Measurements from ENCODE around the gene DOCK1.

The DOCK1 gene

GRCh38 chr10:126955396-126955795, 50.2 kb downstream of the DOCK1 start:
- DNase-seq, result no peak

DNA sequence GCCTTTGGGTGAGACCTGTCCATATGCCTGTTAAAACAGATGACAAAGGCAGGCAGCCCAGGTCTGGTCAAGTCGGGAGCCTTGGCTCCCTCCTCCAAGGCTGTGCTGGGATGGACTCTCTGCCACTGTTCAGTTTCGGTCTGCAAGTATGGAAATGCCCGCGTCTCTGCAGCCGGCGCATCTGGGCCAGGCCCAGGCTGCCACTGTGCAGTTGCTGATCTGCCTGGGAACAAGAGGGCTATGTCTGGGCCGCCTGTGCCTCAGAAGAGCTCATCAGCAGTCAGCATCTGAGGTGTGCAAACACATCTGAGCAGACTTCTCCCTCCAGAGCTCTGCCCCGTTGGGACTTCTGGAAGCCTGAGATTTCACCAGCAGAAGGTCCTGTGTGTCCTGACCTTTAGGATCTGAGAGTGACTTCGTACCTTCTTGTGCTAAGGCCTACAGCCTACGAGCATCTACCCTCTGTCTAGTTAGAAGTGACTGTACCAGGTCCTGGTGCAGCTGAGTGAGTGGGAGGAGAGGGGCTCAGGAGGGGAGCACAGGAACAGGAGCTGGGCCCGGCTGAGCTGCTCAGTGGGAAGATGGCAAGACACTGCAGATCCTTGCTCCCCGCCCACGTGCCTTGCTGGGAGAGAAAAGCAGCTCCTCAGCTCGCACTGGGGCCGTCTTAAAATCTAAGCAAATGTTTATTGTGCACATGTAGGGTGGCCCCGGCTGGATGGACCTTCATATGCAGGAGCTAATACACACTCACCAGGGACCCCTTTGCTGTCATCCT, 50.9 kb downstream of the DOCK1 start:
- no peak for DNase-seq

DNA sequence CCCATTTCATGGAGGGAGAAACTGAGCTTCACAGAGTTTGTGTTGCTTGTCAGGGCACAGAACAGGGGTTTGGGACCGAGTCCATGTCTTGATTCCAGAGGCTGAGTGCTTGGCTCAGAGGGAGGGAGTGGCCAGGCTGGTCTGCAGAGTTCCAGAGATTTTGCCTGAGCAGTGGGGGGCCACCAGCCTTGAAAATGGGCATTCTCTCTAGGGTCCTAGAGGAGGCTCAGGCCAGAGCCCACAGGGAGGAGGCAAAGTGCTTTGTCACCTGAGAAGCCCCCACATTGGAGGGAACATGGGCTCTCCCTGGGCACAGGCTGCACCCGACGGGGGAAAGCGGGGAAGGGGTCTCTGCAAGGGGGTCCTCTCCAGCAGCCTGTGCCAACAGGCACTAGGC, 51.5 kb downstream of the DOCK1 start:
- no peak for DNase-seq

DNA sequence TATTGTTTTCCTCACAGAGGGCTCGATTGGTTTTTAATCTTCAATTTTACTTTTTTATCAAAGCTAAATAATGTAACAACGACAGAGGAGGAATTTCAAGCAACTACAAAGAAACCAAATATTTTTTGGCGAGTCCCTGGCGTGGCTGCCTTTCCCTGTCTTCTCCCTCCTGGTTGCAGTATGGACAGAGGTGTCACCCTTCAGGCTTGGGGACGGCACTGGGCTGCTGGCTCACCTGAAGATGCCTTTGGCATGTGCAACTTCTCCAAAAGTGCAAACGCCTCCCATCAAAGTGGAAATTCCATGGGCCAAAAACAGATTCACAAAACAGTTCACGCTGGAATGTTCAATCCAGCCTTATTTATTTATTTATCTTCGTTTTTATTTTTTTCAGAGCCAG, 51.9 kb downstream of the DOCK1 start:
- no peak for DNase-seq

GRCh38 chr10:126959431-126959830, 54.2 kb downstream of the DOCK1 start:
- no peak for DNase-seq

DNA sequence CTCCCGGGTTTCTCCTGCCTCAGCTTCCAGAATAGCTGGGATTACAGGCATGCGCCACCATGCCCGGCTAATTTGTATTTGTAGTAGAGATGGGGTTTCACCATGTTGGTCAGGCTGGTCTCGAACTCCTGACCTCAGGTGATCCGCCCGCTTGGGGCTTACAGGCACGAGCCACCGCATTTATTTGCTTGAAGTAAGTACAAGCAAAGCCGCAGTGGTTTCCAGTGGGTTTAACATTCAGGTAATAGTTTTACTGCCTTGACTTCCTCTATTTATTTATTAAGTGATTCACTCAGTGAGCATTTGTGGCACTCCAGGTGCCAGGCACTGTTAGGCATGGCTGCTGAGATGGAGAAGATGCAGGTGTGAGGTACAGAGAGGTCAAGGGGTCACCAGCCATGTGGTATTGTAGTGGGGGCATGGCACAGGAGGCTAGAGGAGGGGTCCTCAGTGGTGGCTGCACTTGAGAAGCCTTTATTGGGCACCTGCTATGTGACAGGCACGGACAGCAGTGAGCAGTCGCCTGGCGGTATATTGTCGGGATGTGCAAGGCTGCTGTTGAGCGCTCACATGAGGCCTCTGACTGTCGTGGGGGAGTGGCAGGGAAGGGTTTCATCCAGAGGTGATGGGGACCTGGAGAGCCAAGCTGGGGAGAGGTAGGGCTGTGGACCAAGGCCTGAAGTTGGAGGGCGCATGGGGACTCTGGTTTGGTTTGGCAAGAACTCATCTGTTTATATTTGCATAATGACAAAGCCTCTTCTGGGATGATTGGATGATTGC, 54.9 kb downstream of the DOCK1 start:
- DNase-seq, result no peak

DNA sequence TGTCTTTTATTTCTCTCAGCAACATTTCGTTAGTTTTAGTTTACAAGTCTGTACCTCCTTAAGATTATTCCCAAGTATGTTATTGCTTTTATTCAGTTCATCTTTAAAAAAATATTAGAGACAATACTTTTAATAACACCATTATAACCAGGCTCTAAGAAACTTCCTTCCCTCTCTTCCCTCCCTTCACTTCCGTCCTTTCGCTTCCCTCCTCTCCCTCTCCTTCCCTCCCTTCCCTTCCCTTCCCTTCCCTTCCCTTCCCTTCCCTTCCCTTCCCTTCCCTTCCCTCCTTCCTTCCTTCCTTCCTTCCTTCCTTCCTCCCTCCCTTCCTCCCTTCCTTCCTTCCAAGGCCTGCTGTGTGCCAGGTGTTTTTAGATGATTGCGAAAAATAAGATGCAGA, 58.1 kb downstream of the DOCK1 start:
- DNase-seq, result no peak

DNA sequence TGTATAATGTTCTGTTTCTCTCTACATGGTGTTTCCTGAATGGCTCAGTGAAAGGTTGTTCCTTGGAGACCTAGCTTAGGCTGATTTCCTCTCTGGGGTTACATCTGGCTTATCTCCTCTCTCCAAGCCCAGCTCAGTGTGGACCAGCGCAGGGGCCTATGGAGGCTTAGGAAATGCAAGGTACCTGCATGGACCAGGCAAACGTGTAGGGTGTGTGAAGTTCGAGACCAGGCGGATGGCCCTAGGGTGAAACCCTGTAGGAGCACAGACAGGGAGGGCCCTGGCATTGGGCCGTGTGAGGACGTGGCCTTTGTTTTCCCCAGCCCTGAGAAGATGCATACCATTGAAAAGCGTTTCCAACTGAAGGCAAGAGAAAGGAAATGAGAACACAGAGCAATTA, 59.0 kb downstream of the DOCK1 start:
- DNase-seq, result no peak

- no peak for DNase-seq
Measured at GRCh38 chr10:126966938-126967337, 61.7 kb downstream of the DOCK1 start.

- DNase-seq, result no peak
Measured at GRCh38 chr10:126969310-126969709, 64.1 kb downstream of the DOCK1 start.

DNA sequence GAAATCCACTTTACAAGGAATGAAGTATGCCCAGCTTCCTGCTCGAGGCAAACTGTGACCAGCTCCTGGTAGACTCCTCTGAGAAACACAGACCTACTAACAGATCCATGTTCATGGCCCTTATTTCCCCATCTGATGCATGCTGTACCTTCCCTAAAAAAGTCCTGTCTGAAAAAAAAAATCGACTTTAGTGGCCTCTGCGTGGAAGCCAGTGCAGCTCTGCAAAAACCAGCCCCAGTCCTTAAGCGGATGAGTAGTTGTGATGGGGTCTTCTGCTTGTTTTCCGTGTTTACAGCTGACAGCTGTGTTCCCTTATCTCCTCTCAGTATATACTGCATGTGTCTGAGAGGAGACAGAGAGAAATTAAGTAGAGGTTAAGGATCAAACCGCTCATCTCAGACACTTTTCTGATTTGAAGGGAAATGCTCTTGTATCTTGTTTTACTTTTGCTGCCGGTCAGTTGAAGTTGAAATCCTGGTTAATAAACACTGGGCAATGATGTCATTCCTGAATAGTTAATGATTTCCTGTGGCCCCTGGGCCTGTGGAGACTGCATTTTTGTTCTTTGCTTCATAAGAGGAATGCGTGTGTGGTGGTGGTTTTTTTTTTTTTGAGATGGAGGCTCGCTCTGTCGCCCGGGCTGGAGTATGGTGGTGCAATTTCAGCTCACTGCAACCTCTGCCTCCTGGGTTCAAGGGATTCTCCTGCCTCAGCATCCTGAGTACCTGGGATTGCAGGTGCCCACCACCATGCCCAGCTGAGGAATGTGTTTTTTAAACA, 67.6 kb downstream of the DOCK1 start:
- DNase-seq, result peak; percentile 93

GRCh38 chr10:126975221-126975620, 70.0 kb downstream of the DOCK1 start:
- DNase-seq, result no peak

DNA sequence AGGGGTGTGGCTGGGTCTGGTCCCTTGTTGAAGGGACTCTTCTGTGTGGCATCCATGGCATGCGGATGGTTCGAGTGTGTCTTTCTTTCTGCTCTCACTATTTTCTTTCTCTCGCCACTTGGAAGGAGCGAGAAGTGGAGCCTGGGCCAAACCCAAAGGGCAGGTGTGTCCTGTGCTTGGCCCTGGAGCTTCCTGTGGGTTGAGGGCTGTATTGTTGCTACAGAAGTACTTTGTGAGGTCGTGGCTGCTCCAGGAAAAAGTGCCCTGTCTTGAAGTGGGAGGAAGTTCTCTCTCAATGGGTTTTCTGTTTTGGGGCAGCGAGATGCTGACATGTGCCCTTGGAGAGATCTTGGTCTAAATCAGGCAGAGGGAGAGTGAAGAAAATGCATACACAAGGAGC, 72.0 kb downstream of the DOCK1 start:
- DNase-seq, result no peak

DNA sequence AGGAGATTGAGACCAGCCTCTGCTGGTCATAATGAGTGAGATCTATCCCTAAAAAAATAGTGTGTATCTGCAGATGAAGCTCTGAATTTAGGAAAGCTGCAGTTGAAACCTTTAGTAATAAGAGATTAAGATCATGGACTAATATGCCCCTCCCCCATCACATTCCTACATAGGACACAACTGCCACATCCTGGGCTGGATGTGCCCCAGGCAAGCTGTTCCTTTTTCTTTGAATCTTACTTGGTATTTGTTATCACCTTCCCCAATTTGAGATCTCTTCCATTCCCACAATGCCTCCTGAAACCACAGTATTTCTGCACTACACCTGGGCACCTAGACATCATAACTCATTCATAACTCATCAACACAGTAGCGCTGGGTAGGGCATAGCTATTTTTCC, 74.1 kb downstream of the DOCK1 start:
- peak; percentile 13 for DNase-seq

GRCh38 chr10:126993208-126993607, 88.0 kb downstream of the DOCK1 start:
- no peak for DNase-seq

- DNase-seq, result peak; percentile 6
Measured at GRCh38 chr10:126997801-126998590, 92.8 kb downstream of the DOCK1 start.

DNA sequence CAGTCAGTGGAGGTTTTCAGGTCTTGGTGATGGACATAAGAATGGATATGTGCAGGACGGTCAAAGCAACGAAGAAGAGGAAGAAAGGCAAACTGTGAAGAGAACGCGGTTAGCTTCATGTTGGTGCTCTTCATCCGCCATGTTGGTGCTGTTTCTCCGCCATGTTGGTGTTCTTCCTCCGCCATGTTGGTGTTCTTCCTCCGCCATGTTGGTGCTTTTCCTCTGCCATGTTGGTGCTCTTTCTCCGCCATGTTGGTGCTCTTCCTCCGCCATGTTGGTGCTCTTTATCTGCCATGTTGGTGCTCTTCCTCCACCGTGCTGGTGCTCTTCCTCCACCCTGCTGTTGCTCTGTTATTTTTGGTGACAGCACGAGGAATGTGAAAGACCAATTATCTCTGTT, 95.4 kb downstream of the DOCK1 start:
- DNase-seq, result no peak

- DNase-seq, result no peak
Measured at GRCh38 chr10:127003032-127003685, 97.9 kb downstream of the DOCK1 start.

DNA sequence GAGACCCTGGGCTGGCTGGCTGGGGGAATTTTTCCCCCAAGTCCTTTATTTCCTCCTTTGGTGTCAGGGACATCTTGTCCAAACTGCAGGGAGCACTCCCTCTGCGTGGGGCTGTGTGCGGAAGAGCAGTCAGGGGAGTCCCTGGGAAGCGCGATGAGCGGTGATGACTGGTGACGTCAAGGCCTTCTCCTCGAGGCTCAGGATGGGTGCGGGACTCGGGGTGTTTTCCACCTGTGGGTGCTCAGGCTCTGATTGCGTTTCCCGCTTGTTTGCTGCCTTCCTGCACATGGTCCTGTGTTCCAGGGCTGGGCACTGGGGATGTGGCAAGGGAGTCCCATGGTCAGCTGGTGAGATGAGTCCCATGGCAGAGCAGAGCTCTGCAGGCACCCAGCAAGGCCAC, 101.2 kb downstream of the DOCK1 start:
- no peak for DNase-seq

DNA sequence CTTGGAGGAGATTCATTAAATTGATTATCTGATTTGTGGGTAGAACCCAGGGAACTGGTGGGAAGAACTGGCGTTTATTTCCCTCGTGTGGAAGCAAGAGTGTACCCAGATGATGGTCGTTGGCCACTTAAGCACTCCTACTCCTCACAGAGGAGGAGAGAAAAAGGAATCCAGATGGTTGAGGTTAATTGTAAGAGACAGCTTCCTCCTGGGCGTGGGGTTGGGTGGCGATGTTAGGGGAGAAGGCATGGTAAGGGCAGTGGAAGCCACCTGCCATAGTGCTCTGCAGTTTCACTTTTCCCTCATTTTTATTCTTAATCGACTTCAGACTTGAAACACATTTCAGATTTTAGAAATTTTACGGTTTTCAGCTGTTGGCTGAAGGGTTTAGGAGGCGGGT, 104.1 kb downstream of the DOCK1 start:
- no peak for DNase-seq

- no peak for DNase-seq
Measured at GRCh38 chr10:127011174-127011573, 105.9 kb downstream of the DOCK1 start.
